Cardiac fibroblast (primary cell): Measurements from ENCODE around the gene GDI1.

ENCODE experiments used
- DNase-seq, 2 donors: peaks; one replicate each; pipeline versions ENCODE4 v3.0.0 to v3.0.0-alpha.2; 2010; ENCODE audit warnings: low read depth in 2 of 2
- H3K4me3 ChIP-seq, 2 donors: replicated peaks in 1 of 2; 1 replicate in 1 of 2; 2 replicates in 1 of 2; pipeline ENCODE4 v1.5.1; 2011; ENCODE audit warnings: low read depth in 2 of 2, low read length in 2 of 2, mild to moderate bottlenecking in 2 of 2, moderate library complexity in 1 of 2
- TF ChIP-seq, protein P1 (sequence below): IDR thresholded peaks from one replicate; pipeline ENCODE4 v1.5.1; 2011; ENCODE audit warnings: low read depth, mild to moderate bottlenecking, low read length, inconsistent platforms

Gene GDI1

DNA sequence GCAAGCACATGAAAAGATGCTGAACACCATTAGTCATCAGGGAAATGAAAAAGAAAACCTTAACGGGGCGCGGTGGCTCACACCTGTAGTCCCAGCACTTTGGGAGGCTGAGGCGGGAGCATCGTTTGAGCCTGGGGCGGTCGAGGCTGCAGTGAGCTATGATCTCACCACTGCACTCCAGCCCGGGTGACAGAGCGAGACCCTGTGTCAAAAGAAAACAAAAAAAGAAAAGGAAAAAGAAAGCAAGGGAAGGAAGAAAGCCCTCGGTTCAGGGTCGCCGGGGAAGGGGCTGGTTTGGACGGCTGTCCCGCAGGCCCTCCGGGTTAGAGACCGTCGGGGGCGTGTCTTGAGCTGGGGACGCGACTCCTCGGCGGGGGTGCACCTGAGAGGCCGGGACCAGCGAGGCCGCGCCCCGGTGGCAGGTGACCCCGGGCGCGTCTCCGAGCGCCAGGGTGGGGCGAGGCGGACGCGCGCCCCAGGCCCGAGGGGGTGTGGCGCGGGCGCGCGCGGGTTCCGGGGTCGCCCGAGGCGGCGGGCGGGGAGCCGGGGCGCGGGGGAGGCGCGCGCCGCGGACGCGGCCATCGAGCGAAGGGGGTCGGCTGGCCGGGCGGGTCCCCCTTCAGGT lies 20.6 kb downstream of the GDI1 start:
- TF ChIP-seq, protein P1, sequence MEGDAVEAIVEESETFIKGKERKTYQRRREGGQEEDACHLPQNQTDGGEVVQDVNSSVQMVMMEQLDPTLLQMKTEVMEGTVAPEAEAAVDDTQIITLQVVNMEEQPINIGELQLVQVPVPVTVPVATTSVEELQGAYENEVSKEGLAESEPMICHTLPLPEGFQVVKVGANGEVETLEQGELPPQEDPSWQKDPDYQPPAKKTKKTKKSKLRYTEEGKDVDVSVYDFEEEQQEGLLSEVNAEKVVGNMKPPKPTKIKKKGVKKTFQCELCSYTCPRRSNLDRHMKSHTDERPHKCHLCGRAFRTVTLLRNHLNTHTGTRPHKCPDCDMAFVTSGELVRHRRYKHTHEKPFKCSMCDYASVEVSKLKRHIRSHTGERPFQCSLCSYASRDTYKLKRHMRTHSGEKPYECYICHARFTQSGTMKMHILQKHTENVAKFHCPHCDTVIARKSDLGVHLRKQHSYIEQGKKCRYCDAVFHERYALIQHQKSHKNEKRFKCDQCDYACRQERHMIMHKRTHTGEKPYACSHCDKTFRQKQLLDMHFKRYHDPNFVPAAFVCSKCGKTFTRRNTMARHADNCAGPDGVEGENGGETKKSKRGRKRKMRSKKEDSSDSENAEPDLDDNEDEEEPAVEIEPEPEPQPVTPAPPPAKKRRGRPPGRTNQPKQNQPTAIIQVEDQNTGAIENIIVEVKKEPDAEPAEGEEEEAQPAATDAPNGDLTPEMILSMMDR = no peak
- H3K4me3 ChIP-seq = peak overlapping the region; percentile 46 to 55
- DNase-seq = peak in 1 of 2 donors; percentile 29

DNA sequence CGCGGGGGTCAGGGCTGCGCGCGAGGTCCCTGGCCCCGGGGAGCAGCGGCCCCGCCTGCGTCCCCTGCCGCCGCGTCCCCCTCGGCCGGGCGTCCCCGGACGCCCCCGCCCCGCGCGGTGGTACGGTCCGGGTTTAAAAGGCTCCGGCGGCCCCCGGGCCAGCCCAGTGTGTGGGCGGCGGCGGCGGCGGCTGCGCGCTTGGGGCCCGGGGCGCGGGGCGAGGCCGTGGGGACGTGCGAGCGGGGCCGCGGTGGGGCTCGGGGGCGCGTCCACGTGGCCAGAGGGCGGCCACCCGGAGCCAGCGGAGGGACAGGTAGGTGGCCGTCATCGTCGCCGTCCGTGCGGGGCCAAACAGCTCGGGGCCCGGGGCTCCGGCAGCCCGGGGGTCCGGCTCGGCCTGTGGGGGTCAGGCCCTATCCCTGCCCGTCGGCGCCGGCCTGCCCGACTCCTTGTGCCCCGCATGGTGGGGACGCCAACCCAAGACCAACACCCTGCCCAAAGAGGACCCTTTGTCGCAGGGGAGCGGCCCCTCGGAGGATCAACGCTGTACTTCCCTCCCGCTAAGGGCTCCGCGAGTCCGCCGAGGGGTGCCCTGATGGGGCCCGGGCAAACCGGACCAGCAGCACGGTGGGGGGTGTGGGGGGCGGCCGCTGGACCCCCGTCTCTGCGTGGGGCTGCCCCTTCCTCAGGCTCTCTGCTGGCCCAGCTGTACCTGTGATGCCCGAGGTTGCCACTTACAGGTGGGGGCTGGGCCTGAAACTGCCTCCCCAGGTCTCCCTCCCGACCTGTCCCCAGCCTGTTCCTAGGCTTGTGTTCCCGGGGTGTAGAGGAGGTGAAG lies 21.4 kb downstream of the GDI1 start, which contains the start of gene PLXNA3:
PLXNA3 (plus strand) TSS at position 166 of the 838 bp plus-strand sequence. CDS start 1,903 bp downstream, outside the sequence.
- DNase-seq = peak in 1 of 2 donors; percentile 54
- TF ChIP-seq, protein P1 = no peak
- H3K4me3 ChIP-seq = peak within 1 kb of the TSS; percentile 72

DNA sequence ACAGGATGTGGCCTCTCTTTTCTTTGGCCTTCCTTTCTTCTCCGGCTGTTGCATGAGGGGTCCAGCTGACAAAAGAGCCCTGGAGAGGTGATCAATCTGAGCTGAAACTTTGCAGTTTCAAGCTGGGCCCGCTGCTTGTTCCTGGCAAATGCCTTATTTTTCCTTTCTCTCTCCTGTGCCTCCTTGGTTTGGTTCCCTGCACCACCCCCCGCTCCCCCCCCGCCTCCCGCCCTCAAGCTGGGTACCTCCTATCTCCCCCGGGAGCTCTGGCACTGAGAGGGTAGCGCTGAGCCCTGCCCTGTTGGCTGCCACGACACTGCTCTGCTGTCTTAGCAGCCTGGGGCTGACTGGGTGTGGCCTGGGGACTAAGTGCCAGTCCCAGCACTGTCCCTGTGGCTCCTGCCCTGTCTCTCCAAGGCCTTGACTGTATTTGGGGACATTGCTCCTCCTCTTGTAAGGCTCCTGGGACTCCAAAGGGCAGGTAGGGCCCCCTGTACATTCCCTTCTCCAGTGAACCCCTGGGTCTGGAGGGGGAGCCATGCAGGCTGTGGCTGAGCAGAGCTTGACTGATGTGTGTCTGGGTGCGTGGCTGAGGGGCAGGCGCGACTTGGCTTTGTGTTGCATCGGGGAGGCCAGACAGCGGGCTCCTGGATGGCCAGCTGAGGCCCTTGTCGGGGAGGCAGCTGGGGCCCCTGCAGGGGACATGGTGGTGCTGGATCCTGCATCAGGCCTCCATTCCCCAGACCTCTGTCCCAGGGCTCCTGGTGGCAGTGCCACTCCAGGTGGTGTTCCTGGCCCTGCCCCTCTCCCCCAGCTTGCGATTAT lies 22.2 kb downstream of the GDI1 start:
- peak overlapping the region; percentile 72 for H3K4me3 ChIP-seq
- TF ChIP-seq, protein P1 = no peak
- DNase-seq = no peak

DNA sequence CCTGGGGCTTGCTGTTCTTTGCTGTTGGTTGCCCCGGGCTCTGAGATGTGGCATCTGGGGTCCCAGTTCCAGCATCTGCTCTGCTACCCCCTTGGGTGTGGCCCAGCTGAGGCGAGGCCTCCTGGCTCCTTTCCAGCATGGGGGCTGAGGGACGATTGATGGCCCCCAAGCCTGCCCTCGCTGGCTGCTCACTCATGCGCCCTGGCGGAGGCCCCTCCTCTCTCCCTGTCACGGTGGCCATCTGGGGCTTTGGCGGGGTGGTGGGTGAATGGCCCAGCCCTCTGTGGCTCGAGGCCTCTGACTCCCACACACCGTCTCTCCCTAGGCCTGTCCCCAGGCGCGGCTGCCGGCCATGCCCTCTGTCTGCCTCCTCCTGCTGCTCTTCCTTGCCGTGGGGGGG lies 22.9 kb downstream of the GDI1 start:
- H3K4me3 ChIP-seq = peak overlapping the region; percentile 72
- no peak for DNase-seq
- TF ChIP-seq, protein P1 = no peak

DNA sequence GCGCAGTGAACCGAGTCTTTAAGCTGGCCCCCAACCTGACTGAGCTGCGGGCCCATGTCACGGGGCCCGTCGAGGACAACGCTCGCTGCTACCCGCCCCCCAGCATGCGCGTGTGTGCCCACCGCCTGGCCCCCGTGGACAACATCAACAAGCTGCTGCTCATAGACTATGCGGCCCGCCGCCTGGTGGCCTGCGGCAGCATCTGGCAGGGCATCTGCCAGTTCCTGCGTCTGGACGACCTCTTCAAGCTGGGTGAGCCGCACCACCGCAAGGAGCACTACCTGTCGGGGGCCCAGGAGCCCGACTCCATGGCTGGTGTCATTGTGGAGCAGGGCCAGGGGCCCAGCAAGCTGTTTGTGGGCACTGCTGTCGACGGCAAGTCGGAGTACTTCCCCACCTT lies 23.4 kb downstream of the GDI1 start:
- DNase-seq = no peak
- H3K4me3 ChIP-seq = peak overlapping the region; percentile 72
- TF ChIP-seq, protein P1 = no peak

DNA sequence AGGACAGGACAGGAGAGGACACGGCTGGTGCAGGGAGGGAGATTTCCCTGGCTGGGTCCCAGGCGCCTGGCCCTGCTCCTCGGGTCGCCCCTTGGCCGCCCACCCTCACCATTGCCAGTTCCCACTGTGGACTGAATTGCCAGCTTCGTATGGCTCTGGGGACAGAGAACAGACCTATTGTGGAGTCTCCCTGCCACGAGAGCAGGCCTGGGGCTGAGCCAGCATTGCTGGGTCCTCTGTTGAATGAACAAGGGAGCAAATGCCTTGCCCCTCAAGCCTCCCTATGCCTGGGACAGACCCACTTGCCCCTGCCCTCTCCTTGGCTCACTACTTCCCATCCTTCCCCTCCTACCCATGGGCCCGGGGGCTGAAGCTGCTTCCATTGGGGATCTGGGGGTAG lies 25.4 kb downstream of the GDI1 start:
- no peak for DNase-seq
- no peak overlapping the region for H3K4me3 ChIP-seq
- TF ChIP-seq, protein P1 = no peak
